Ovary (tissue), 9 donors: ENCODE results near the gene ACE. TPM values are rescaled to one million over a fixed set of nuclear protein-coding genes. Genes with fewer than 3 reads are reported as not detected.

ENCODE experiments used
- DNase-seq, 5 donors: peaks; one replicate each; pipeline ENCODE4 v3.0.0-alpha.2; 2019 to 2020
- H3K27ac ChIP-seq, 2 donors: fragments of 200-600 bp; one replicate each; pipeline versions ENCODE4 v1.5.1 to v1.8.0; 2019 to 2022
- H3K27me3 ChIP-seq: fragments of 200-600 bp; one replicate; pipeline ENCODE4 v1.8.0; 2022
- H3K36me3 ChIP-seq: fragments of 200-600 bp; sonication (generic); one replicate; pipeline ENCODE4 v1.5.1; 2019
- H3K4me1 ChIP-seq: one replicate; pipeline ENCODE4 v1.8.1; 2013; ENCODE audit warnings: mild to moderate bottlenecking, moderate library complexity; ENCODE audit not compliant: insufficient read depth
- H3K4me3 ChIP-seq: fragments of 200-600 bp; sonication (generic); one replicate; pipeline ENCODE4 v1.5.1; 2017
- H3K9me3 ChIP-seq, 2 donors: fragments of 200-600 bp in 1 of 2; sonication (generic) in 1 of 2; one replicate each; pipeline versions ENCODE4 v1.5.1 to v1.8.1; 2013 to 2019; ENCODE audit warnings: mild to moderate bottlenecking in 1 of 2, moderate library complexity in 1 of 2
- EP300 ChIP-seq: sonication (generic); formaldehyde crosslinking; IDR thresholded peaks from one replicate; pipeline ENCODE4 v1.6.1; 2017; ENCODE audit warnings: antibody characterized with exemption
- POLR2A ChIP-seq: fragments of 450-650 bp; IDR thresholded peaks from one replicate; pipeline ENCODE4 v1.6.1; 2017; ENCODE audit warnings: antibody characterized with exemption, mild to moderate bottlenecking, moderate library complexity
- WGBS, 3 donors: extraction: QIAGEN DNeasy Blood & Tissue Kit in 1 of 3; methylation state at CpG; one replicate each; pipeline versions ENCODE4 v1.1.5 to v1.1.7; 2013 to 2017; 5-methylcytosine and 5-hydroxymethylcytosine counted together
- intact Hi-C, 4 donors: fragments of 100-400 bp; cut with DNase I; formaldehyde crosslinking; loops; one replicate each; pipeline versions ENCODE4 v1.11.0 to v1.15.1; 2022 to 2023
- polyA plus RNA-seq, 2 donors: library from polyadenylated mRNA; stranded (reverse); fragments of 200-250 nt in 1 of 2; fragments of 350-450 nt in 1 of 2; fragmentation: Illumina TruSeq in 1 of 2; extraction: RNeasy Lipid Tissue Mini Kit (QIAGEN cat#74804) in 1 of 2; gene quantifications; one replicate each; pipeline ENCODE4 v1.2.3, GENCODE V29; 2013 to 2014
- total RNA-seq, 7 donors: library from RNA; depleted of rRNA in 2 of 7; stranded (reverse); fragments of >200 nt in 2 of 7; fragmentation: NEBNext Ultra II Directional in 3 of 7; extraction: Animal tissue kit (Norgen Biotek cat#: 25700) in 3 of 7; gene quantifications; one replicate each; pipeline versions ENCODE4 v1.1.0 to v1.2.4, GENCODE V29; 2016 to 2023
- TF ChIP-seq, protein P1 (sequence below), 3 donors: fragments of 450-650 bp in 2 of 3; fragments of 200-600 bp in 1 of 3; IDR thresholded peaks; one replicate each; pipeline versions ENCODE4 v1.5.1 to v1.8.0; 2016 to 2022; ENCODE audit warnings: antibody characterized with exemption in 3 of 3, mild to moderate bottlenecking in 1 of 3
- donor health status: DM: no; HTN: no; CAD: no; lungs with moderate emphysema.
- donor health status: DM: no; HTN: no; CAD: no.
- donor health status: Bipolar disorder and iron deficiency.
- donor health status: DM: yes; HTN: yes; CAD: no.
- donor health status: DM: no; HTN: no; CAD: no.
- donor health status: DM: yes; HTN: yes; CAD: no.

Gene ACE
- total and polyA plus RNA-seq, 9 donors, result 2.9 to 8.1 (median 5.1) TPM

DNA sequence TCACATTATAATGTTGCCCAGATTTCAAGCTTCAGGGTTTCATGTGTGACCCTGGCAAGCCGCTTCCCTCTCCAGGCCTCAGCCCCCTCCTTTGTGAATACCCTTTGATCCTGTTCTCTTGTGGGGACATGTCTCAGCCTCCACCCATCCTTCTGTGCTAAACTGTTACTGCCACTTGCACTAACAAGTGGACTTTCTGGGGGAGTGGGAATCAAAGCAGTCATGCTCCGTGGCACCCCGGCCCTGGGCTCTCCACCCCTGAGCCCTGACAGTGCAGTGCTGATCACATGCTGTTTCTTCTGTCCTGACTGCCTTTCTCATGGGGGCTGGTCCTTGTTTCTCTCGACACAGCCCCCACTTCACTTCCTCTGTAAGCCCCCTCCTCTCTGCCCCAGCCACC, 63.7 kb downstream of the ACE start:
- intact Hi-C loops, result loop anchor here in 1 of 4 donors (10.0 kb wide), 1 partner anchor 74 kb away; no protein-coding TSS in a partner anchor
- TF ChIP-seq POLR2A (no peak), EP300 (no peak)
- TF ChIP-seq, protein P1, sequence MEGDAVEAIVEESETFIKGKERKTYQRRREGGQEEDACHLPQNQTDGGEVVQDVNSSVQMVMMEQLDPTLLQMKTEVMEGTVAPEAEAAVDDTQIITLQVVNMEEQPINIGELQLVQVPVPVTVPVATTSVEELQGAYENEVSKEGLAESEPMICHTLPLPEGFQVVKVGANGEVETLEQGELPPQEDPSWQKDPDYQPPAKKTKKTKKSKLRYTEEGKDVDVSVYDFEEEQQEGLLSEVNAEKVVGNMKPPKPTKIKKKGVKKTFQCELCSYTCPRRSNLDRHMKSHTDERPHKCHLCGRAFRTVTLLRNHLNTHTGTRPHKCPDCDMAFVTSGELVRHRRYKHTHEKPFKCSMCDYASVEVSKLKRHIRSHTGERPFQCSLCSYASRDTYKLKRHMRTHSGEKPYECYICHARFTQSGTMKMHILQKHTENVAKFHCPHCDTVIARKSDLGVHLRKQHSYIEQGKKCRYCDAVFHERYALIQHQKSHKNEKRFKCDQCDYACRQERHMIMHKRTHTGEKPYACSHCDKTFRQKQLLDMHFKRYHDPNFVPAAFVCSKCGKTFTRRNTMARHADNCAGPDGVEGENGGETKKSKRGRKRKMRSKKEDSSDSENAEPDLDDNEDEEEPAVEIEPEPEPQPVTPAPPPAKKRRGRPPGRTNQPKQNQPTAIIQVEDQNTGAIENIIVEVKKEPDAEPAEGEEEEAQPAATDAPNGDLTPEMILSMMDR (IDR thresholded peaks at IDR 0.05), result no peak
- WGBS, 3 donors, result 57 to 72% (median 68%) methylated on average over 4 of the region's 4 CpGs

DNA sequence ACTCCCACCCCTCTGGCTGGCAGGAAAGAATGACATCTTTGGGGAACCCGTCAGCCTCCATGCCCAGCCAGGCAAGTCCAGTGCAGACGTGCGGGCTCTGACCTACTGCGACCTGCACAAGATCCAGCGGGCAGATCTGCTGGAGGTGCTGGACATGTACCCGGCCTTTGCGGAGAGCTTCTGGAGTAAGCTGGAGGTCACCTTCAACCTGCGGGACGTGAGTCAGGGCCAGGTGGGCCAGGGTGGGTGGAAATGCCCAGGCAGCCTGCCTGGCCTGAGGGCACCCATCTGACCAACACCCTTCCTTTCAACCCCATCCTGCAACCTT, 65.3 kb downstream of the ACE start:
- no peak for TF ChIP-seq EP300
- TF ChIP-seq POLR2A, result no peak
- TF ChIP-seq, protein P1 (IDR thresholded peaks at IDR 0.05), result no peak
- no peaks in the 10 kb centered on the region for H3K9me3 ChIP-seq
- intact Hi-C loops, result loop anchor here in 1 of 4 donors (10.0 kb wide), 1 partner anchor 73 kb away; no protein-coding TSS in a partner anchor
- no peak overlapping the region for H3K4me3 ChIP-seq
- H3K36me3 ChIP-seq, result no peaks in the 10 kb centered on the region
- H3K27ac ChIP-seq, result no peak overlapping the region
- H3K4me1 ChIP-seq, result no peaks in the 10 kb centered on the region
- no peaks in the 10 kb centered on the region for H3K27me3 ChIP-seq
- WGBS, 3 donors, result 87 to 96% (median 91%) methylated on average over 7 to 9 of the region's 9 CpGs
- DNase-seq, result no peak

More for the DNA sequence above, 63.7 kb downstream of the ACE start:
- no peak overlapping the region for H3K4me3 ChIP-seq
- no peaks in the 10 kb centered on the region for H3K27me3 ChIP-seq
- H3K4me1 ChIP-seq, result no peaks in the 10 kb centered on the region
- H3K36me3 ChIP-seq, result no peaks in the 10 kb centered on the region
- no peaks in the 10 kb centered on the region for H3K9me3 ChIP-seq
- H3K27ac ChIP-seq, result no peak overlapping the region
- DNase-seq, result no peak

DNA sequence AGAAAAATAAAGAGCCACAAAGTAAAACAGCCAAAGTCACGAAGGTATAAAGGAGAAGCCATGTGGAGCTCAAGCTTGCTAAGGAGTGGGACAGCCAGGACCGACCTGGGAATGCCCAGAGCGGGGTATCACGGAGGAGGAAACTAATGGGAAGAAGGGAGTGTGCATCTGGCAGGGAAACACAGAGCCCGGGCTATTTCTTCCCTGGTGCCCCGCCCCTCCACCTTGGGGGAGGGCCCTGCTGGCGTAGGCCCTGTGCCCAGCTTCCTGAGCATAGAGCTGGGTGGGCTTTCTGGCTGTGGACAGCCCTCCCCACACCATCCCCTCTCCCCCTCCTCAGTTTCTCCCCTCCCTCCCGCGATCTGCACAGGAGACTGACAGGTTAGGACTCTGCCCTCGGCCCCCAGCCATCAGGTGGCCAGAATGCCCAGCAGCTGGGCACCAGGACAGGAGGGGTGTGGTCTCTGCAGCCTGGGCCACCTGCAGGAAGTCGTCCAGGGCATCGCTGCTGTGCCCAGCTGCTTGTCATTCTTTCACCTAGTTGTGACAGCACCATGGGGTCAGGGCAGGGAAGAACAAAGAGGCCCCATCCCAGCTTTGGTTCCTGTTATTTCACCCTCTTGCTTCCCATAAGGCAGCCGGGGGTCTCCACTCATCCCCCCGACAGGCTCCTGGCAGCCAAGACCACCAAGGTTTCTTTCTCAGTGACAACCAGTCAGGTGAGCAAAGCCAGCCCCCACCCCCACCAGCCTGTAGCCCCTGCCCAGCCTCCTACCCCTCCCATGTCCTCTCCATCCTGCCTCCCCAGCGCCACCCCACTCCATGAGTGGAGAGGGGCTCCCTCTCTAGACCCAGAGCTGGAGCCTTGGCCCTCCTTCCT, 66.3 kb downstream of the ACE start:
- H3K4me3 ChIP-seq, result no peak overlapping the region
- no peak overlapping the region for H3K27ac ChIP-seq
- H3K4me1 ChIP-seq, result no peaks in the 10 kb centered on the region
- intact Hi-C loops, result loop anchor here in 1 of 4 donors (10.0 kb wide), 1 partner anchor 72 kb away; no protein-coding TSS in a partner anchor
- H3K27me3 ChIP-seq, result no peaks in the 10 kb centered on the region
- 56 to 60% (median 57%) methylated on average over 14 to 15 of the region's 15 CpGs for WGBS, 3 donors
- peak in 1 of 5 donors; percentile 21 for DNase-seq
- H3K36me3 ChIP-seq, result no peaks in the 10 kb centered on the region
- TF ChIP-seq, protein P1 (IDR thresholded peaks at IDR 0.05), result no peak
- TF ChIP-seq POLR2A, result no peak
- TF ChIP-seq EP300, result no peak
- no peaks in the 10 kb centered on the region for H3K9me3 ChIP-seq

DNA sequence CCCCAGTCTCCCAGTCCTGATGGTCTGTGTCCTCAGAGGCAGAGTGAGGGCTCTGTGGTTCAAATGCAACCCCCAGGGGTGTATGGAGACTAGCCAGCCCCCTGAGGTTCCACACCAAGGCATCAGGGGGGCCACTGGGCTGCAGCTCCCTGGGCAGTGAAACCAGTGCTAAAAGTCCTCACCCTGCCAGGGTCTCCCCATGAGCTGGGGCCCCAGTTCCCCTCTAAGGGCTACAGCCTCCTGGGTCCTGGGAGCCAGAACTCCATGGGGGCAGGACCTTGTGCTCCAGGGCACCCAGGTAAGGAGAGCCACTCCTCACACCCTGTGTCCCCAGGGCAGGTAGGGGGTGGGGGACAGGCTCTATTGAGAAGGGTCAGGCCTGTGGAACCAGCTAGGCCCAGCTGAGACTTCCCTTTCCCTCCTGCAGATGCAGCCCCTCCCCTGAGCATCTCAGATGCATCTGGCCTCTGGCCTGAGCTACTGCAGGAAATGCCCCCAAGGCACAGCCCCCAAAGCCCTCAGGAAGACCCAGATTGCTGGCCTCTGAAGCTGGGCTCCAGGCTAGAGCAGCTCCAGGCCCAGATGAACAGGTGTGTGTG, 67.1 kb downstream of the ACE start:
- Histone ChIP-seq H3K27me3 (no peaks in the 10 kb centered on the region), H3K4me3 (no peak overlapping the region), H3K27ac (no peak overlapping the region), H3K36me3 (no peaks in the 10 kb centered on the region), H3K4me1 (no peaks in the 10 kb centered on the region), H3K9me3 (no peaks in the 10 kb centered on the region)
- DNase-seq, result peak in 1 of 5 donors; percentile 15
- intact Hi-C loops, result loop anchor here in 1 of 4 donors (10.0 kb wide), 1 partner anchor 71 kb away; no protein-coding TSS in a partner anchor
- TF ChIP-seq EP300 (no peak), POLR2A (no peak)
- TF ChIP-seq, protein P1 (IDR thresholded peaks at IDR 0.05), result no peak
